HepG2 (cell line): ENCODE measurements around the gene CD7. TPM values are rescaled to one million over a fixed set of nuclear protein-coding genes. Genes with fewer than 3 reads are reported as not detected.
A peak's percentile ranks its signal among the peaks of the same experiment; 100 is the strongest.

Experiments
- GPBP1L1 ChIP-seq: sonication (generic); formaldehyde crosslinking; IDR thresholded peaks from 2 replicates; pipeline ENCODE4 v1.5.0; 2020; ENCODE audit warnings: mild to moderate bottlenecking, missing genetic modification reagents
- GTF2F1 ChIP-seq: fragments of 150-350 bp; IDR thresholded peaks from 2 replicates; pipeline ENCODE4 v1.6.1; 2014; ENCODE audit warnings: low read length
- HDAC2 ChIP-seq: sonication (generic); formaldehyde crosslinking; IDR thresholded peaks from 2 replicates; pipeline ENCODE4 v1.4.0; 2020; ENCODE audit warnings: missing genetic modification reagents
- HNRNPLL ChIP-seq: fragments of 200-400 bp; formaldehyde crosslinking; IDR thresholded peaks from 2 replicates; pipeline ENCODE4 v1.6.1; 2017; ENCODE audit warnings: mild to moderate bottlenecking, low read depth, low read length; ENCODE audit not compliant: poor library complexity, severe bottlenecking
- KDM2A ChIP-seq: sonication (generic); formaldehyde crosslinking; IDR thresholded peaks from 2 replicates; pipeline ENCODE4 v1.4.0; 2020; ENCODE audit warnings: low read depth, missing genetic modification reagents, borderline replicate concordance
- KLF16 ChIP-seq, 2 experiments: sonication (generic) in 1 of 2; formaldehyde crosslinking in 1 of 2; IDR thresholded peaks; 2 replicates each; pipeline versions ENCODE4 v1.6.1 to v1.8.0; 2016 to 2023; ENCODE audit warnings: missing genetic modification reagents in 2 of 2, missing compliant biosample characterization in 1 of 2
- LCORL ChIP-seq, 2 experiments: fragments of 450-650 bp in 1 of 2; sonication (generic) in 1 of 2; formaldehyde crosslinking in 1 of 2; IDR thresholded peaks; 2 replicates each; pipeline versions ENCODE4 v1.5.0 to v1.6.1; 2017 to 2020; ENCODE audit warnings: antibody characterized with exemption in 1 of 2, missing genetic modification reagents in 1 of 2
- MAZ ChIP-seq, 2 experiments: sonication (generic) in 1 of 2; formaldehyde crosslinking in 1 of 2; IDR thresholded peaks; 2 replicates each; pipeline versions ENCODE4 v1.5.0 to v1.6.1; 2012 to 2020; ENCODE audit warnings: low read depth in 2 of 2, mild to moderate bottlenecking in 2 of 2, borderline replicate concordance in 1 of 2, improper control_type of control experiment in 1 of 2, low read length in 1 of 2, missing genetic modification reagents in 1 of 2, moderate library complexity in 1 of 2
- NR0B2 ChIP-seq: sonication (generic); formaldehyde crosslinking; IDR thresholded peaks from 2 replicates; pipeline ENCODE4 v1.4.0; 2020; ENCODE audit warnings: mild to moderate bottlenecking, missing genetic modification reagents
- NR2C2 ChIP-seq: sonication (generic); formaldehyde crosslinking; IDR thresholded peaks from 2 replicates; pipeline ENCODE4 v1.4.0; 2020; ENCODE audit warnings: missing genetic modification reagents, mild to moderate bottlenecking, moderate library complexity, borderline replicate concordance
- RAD21 ChIP-seq: fragments of 450-650 bp; formaldehyde crosslinking; IDR thresholded peaks from 2 replicates; pipeline ENCODE4 v1.5.0; 2020; ENCODE audit warnings: mild to moderate bottlenecking
- RXRA ChIP-seq: sonication (generic); formaldehyde crosslinking; IDR thresholded peaks from 2 replicates; pipeline ENCODE4 v1.5.1; 2020; ENCODE audit warnings: missing genetic modification reagents
- SUZ12 ChIP-seq: fragments of 150-350 bp; IDR thresholded peaks from 2 replicates; pipeline ENCODE4 v1.6.1; 2014; ENCODE audit warnings: low read depth, low read length
- ZFP91 ChIP-seq: sonication (generic); formaldehyde crosslinking; IDR thresholded peaks from 2 replicates; pipeline ENCODE4 v1.9.0; 2022; ENCODE audit warnings: missing genetic modification reagents, mild to moderate bottlenecking, borderline replicate concordance
- ZFX ChIP-seq: sonication (generic); formaldehyde crosslinking; IDR thresholded peaks from 2 replicates; pipeline ENCODE4 v1.4.0; 2020; ENCODE audit warnings: mild to moderate bottlenecking, low read depth, missing genetic modification reagents, moderate library complexity
- ZNF281 ChIP-seq: sonication (generic); formaldehyde crosslinking; IDR thresholded peaks from 2 replicates; pipeline ENCODE4 v1.4.0; 2020; ENCODE audit warnings: missing genetic modification reagents, borderline replicate concordance
- ZNF343 ChIP-seq: sonication (generic); formaldehyde crosslinking; IDR thresholded peaks from 2 replicates; pipeline ENCODE4 v1.4.0; 2020; ENCODE audit warnings: mild to moderate bottlenecking, missing genetic modification reagents
- ZNF350 ChIP-seq: sonication (generic); formaldehyde crosslinking; IDR thresholded peaks from 2 replicates; pipeline ENCODE4 v1.4.0; 2020; ENCODE audit warnings: mild to moderate bottlenecking, low read depth, missing genetic modification reagents, borderline replicate concordance
- ZNF510 ChIP-seq: sonication (generic); formaldehyde crosslinking; IDR thresholded peaks from 2 replicates; pipeline ENCODE4 v1.4.0; 2020; ENCODE audit warnings: low read depth, mild to moderate bottlenecking, missing genetic modification reagents
- ZNF605 ChIP-seq: sonication (generic); formaldehyde crosslinking; IDR thresholded peaks from 2 replicates; pipeline ENCODE4 v1.8.0; 2022; ENCODE audit warnings: mild to moderate bottlenecking, missing genetic modification reagents
- ZNF747 ChIP-seq: sonication (generic); formaldehyde crosslinking; IDR thresholded peaks from 2 replicates; pipeline ENCODE4 v1.8.1; 2023; ENCODE audit warnings: missing genetic modification reagents, mild to moderate bottlenecking, borderline replicate concordance
- polyA plus RNA-seq, 8 experiments: library from polyadenylated mRNA; depleted of rRNA in 3 of 8; stranded (reverse) in 7 of 8; unstranded in 1 of 8; fragments of >200 nt; fragmentation: Illumina TruSeq in 4 of 8; extraction: Trizol in 4 of 8; gene quantifications; 2 replicates each; pipeline versions ENCODE4 v1.2.1 to v1.2.3, GENCODE V29; 2011 to 2016; ENCODE audit warnings: low read depth in 4 of 8, missing spikeins in 1 of 8, mixed read lengths in 1 of 8; ENCODE audit not compliant: insufficient read depth in 1 of 8
- total RNA-seq, 5 experiments: library from RNA; depleted of rRNA; stranded (reverse); fragments of >200 nt; fragmentation: Illumina TruSeq; extraction: Trizol; gene quantifications; 2 replicates each; pipeline ENCODE4 v1.2.3, GENCODE V29; 2016; ENCODE audit warnings: low read depth in 1 of 5

The CD7 gene
- total and polyA plus RNA-seq, 2 of the 13 experiments (the other 11 are each of a cell fraction or from before 2014, with no cell fraction given) = 67.6 to 76.4 TPM

GRCh38 chr17:82300707-82301270 lies 16.6 kb downstream of the CD7 start (continued):
- TF ChIP-seq RXRA (CRISPR knock-in tag) = peak; percentile 35; the same call in 1 of the 2 replicates
- peak; percentile 87 for TF ChIP-seq HDAC2 (CRISPR knock-in tag)
- peak; percentile 63; the same call in 1 of the 2 replicates for TF ChIP-seq ZFX (CRISPR knock-in tag)
- no peak for TF ChIP-seq ZNF343 (CRISPR knock-in tag)
- no peak for TF ChIP-seq GTF2F1
- peak; percentile 60; the same call in 1 of the 2 replicates for TF ChIP-seq ZNF281
- no peak for TF ChIP-seq GPBP1L1 (CRISPR knock-in tag)
- TF ChIP-seq ZNF747 (CRISPR knock-in tag) = peak; percentile 44; the same call in 1 of the 2 replicates
- peak; percentile 96 for TF ChIP-seq RAD21 (CRISPR knock-in tag)
- no peak for TF ChIP-seq NR2C2 (CRISPR knock-in tag)
- TF ChIP-seq NR0B2 = 0 out of 2 replicates have a peak, but pooled peaks have one; percentile 10
- peak; percentile 61; the same call in 1 of the 2 replicates for TF ChIP-seq MAZ (IDR thresholded peaks at IDR 0.05; ENCODE audit: borderline replicate concordance, low read depth, low read length)
- TF ChIP-seq MAZ (CRISPR knock-in tag; IDR thresholded peaks at IDR 0.05; ENCODE audit: low read depth) = peak; percentile 32; the same call in 1 of the 2 replicates
- TF ChIP-seq LCORL (IDR thresholded peaks at IDR 0.05) = no peak
- peak; percentile 51; the same call in 1 of the 2 replicates for TF ChIP-seq LCORL (CRISPR knock-in tag; IDR thresholded peaks at IDR 0.05)
- TF ChIP-seq SUZ12 = no peak
- TF ChIP-seq ZFP91 (CRISPR knock-in tag) = peak; percentile 64
- peak; percentile 38 for TF ChIP-seq HNRNPLL
- no peak for TF ChIP-seq ZNF510 (CRISPR knock-in tag)
- TF ChIP-seq ZNF350 (CRISPR knock-in tag) = peak; percentile 16; the same call in 1 of the 2 replicates
- 0 out of 4 replicates have a peak, but pooled peaks of 1 of the 2 experiments have one; percentile 38 for TF ChIP-seq KLF16 (CRISPR knock-in tag; IDR thresholded peaks at IDR 0.05)
- TF ChIP-seq KDM2A (CRISPR knock-in tag) = peak; percentile 80
- peak; percentile 24; the same call in 1 of the 2 replicates for TF ChIP-seq ZNF605
